Activated T-cell treated with anti-CD3 and anti-CD28 coated beads, Interleukin-2, amount 50 U/mL, for 4 hours (primary cell): ENCODE data around the gene LARGE1. TPM values are rescaled to one million over a fixed set of nuclear protein-coding genes. Genes with fewer than 3 reads are reported as not detected.

Source experiments
- ATAC-seq, 2 donors: fragments of 200-7000 bp; cut with Tn5 transposase; one replicate each; pipeline ENCODE4 v1.10.0; 2021
- DNase-seq: peaks from one replicate; pipeline ENCODE4 v3.0.0-alpha.2; 2020
- H3K27me3 Mint-ChIP-seq: one replicate; pipeline ENCODE4 v1.8.0; 2021; ENCODE audit warnings: low read depth, mixed read lengths
- H3K36me3 Mint-ChIP-seq: one replicate; pipeline ENCODE4 v1.8.0; 2022; ENCODE audit warnings: mixed read lengths; ENCODE audit not compliant: insufficient read depth
- H3K4me1 Mint-ChIP-seq: one replicate; pipeline ENCODE4 v1.8.0; 2021; ENCODE audit warnings: low read depth, mixed read lengths
- H3K4me3 Mint-ChIP-seq: one replicate; pipeline ENCODE4 v1.8.0; 2021; ENCODE audit warnings: mild to moderate bottlenecking, moderate library complexity, mixed read lengths
- H3K9me3 Mint-ChIP-seq: one replicate; pipeline ENCODE4 v1.8.0; 2021; ENCODE audit warnings: mixed read lengths
- total RNA-seq, 3 donors: library from RNA; stranded (reverse); gene quantifications; one replicate each; pipeline ENCODE4 v1.2.1, GENCODE V29; 2021

LARGE1 gene
- total RNA-seq, 3 donors from 2014 or later = 0.73 to 2.2 (median 1.0) TPM

GRCh38 chr22:33728847-33729246 lies 191.4 kb downstream of the LARGE1 start:
- DNase-seq (no peak), ATAC-seq (no peak)
- H3K4me1 Mint-ChIP-seq = no peaks in the 10 kb centered on the region
- H3K27me3 Mint-ChIP-seq = no peaks in the 10 kb centered on the region
- no peaks in the 10 kb centered on the region for H3K36me3 Mint-ChIP-seq
- H3K4me3 Mint-ChIP-seq = no peak overlapping the region
- no peaks in the 10 kb centered on the region for H3K9me3 Mint-ChIP-seq

- H3K4me3 Mint-ChIP-seq = no peak overlapping the region
- DNase-seq (no peak), ATAC-seq (no peak)
- no peaks in the 10 kb centered on the region for H3K36me3 Mint-ChIP-seq
- no peaks in the 10 kb centered on the region for H3K27me3 Mint-ChIP-seq
- peaks cover 5% of the 10 kb centered on the region for H3K9me3 Mint-ChIP-seq
- H3K4me1 Mint-ChIP-seq = no peaks in the 10 kb centered on the region
These were observed 194.0 kb downstream of the LARGE1 start for GRCh38 chr22:33726294-33726734.

GRCh38 chr22:33723915-33724314 lies 196.4 kb downstream of the LARGE1 start:
- DNase-seq (no peak), ATAC-seq (no peak)
- H3K36me3 Mint-ChIP-seq = no peaks in the 10 kb centered on the region
- peaks cover 9% of the 10 kb centered on the region for H3K9me3 Mint-ChIP-seq
- H3K4me3 Mint-ChIP-seq = no peak overlapping the region
- H3K27me3 Mint-ChIP-seq = no peaks in the 10 kb centered on the region
- H3K4me1 Mint-ChIP-seq = no peaks in the 10 kb centered on the region

GRCh38 chr22:33722816-33723215 lies 197.5 kb downstream of the LARGE1 start:
- Mint-ChIP-seq H3K27me3 (no peaks in the 10 kb centered on the region), H3K36me3 (no peaks in the 10 kb centered on the region), H3K9me3 (peaks cover 11% of the 10 kb centered on the region), H3K4me1 (no peaks in the 10 kb centered on the region), H3K4me3 (no peak overlapping the region)
- no peak for ATAC-seq
- DNase-seq = no peak

- Mint-ChIP-seq H3K27me3 (no peaks in the 10 kb centered on the region), H3K36me3 (no peaks in the 10 kb centered on the region), H3K9me3 (peaks cover 20% of the 10 kb centered on the region), H3K4me3 (no peak overlapping the region), H3K4me1 (no peaks in the 10 kb centered on the region)
- no peak for DNase-seq
- ATAC-seq = no peak
These were observed 200.0 kb downstream of the LARGE1 start for GRCh38 chr22:33720166-33720878.

- H3K9me3 Mint-ChIP-seq = peaks cover 37% of the 10 kb centered on the region
- H3K27me3 Mint-ChIP-seq = no peaks in the 10 kb centered on the region
- no peak overlapping the region for H3K4me3 Mint-ChIP-seq
- ATAC-seq (no peak), DNase-seq (no peak)
- no peaks in the 10 kb centered on the region for H3K36me3 Mint-ChIP-seq
- H3K4me1 Mint-ChIP-seq = no peaks in the 10 kb centered on the region
These were observed 202.4 kb downstream of the LARGE1 start for GRCh38 chr22:33717694-33718396.

- DNase-seq (no peak), ATAC-seq (no peak)
- no peaks in the 10 kb centered on the region for H3K27me3 Mint-ChIP-seq
- peaks cover 37% of the 10 kb centered on the region for H3K9me3 Mint-ChIP-seq
- H3K36me3 Mint-ChIP-seq = no peaks in the 10 kb centered on the region
- H3K4me3 Mint-ChIP-seq = no peak overlapping the region
- no peaks in the 10 kb centered on the region for H3K4me1 Mint-ChIP-seq
These were observed 204.9 kb downstream of the LARGE1 start for GRCh38 chr22:33715237-33715985.

- Mint-ChIP-seq H3K9me3 (peaks cover 25% of the 10 kb centered on the region), H3K4me1 (no peaks in the 10 kb centered on the region), H3K36me3 (no peaks in the 10 kb centered on the region), H3K4me3 (no peak overlapping the region), H3K27me3 (no peaks in the 10 kb centered on the region)
- no peak for ATAC-seq
- no peak for DNase-seq
These were observed 209.9 kb downstream of the LARGE1 start for GRCh38 chr22:33710326-33710725.

GRCh38 chr22:33707581-33707980 lies 212.7 kb downstream of the LARGE1 start:
- no peaks in the 10 kb centered on the region for H3K36me3 Mint-ChIP-seq
- H3K4me3 Mint-ChIP-seq = no peak overlapping the region
- no peaks in the 10 kb centered on the region for H3K4me1 Mint-ChIP-seq
- ATAC-seq (no peak), DNase-seq (no peak)
- H3K9me3 Mint-ChIP-seq = peaks cover 21% of the 10 kb centered on the region
- no peaks in the 10 kb centered on the region for H3K27me3 Mint-ChIP-seq

GRCh38 chr22:33706100-33706499 lies 214.2 kb downstream of the LARGE1 start:
- peaks cover 15% of the 10 kb centered on the region for H3K9me3 Mint-ChIP-seq
- ATAC-seq = no peak

GRCh38 chr22:33699176-33699575 lies 221.1 kb downstream of the LARGE1 start:
- Mint-ChIP-seq H3K9me3 (peaks cover 13% of the 10 kb centered on the region), H3K4me3 (no peak overlapping the region), H3K27me3 (no peaks in the 10 kb centered on the region), H3K4me1 (no peaks in the 10 kb centered on the region), H3K36me3 (no peaks in the 10 kb centered on the region)
- DNase-seq = no peak
- ATAC-seq = no peak

More at GRCh38 chr22:33706100-33706499, 214.2 kb downstream of the LARGE1 start:
- DNase-seq = no peak
- H3K4me3 Mint-ChIP-seq = no peak overlapping the region
- H3K27me3 Mint-ChIP-seq = no peaks in the 10 kb centered on the region
- H3K36me3 Mint-ChIP-seq = no peaks in the 10 kb centered on the region
- H3K4me1 Mint-ChIP-seq = no peaks in the 10 kb centered on the region

- H3K9me3 Mint-ChIP-seq = peaks cover 8% of the 10 kb centered on the region
- H3K36me3 Mint-ChIP-seq = no peaks in the 10 kb centered on the region
- no peak overlapping the region for H3K4me3 Mint-ChIP-seq
- H3K4me1 Mint-ChIP-seq = no peaks in the 10 kb centered on the region
- H3K27me3 Mint-ChIP-seq = no peaks in the 10 kb centered on the region
- ATAC-seq (no peak), DNase-seq (no peak)
These were observed 222.6 kb downstream of the LARGE1 start for GRCh38 chr22:33697640-33698039.

- ATAC-seq (no peak), DNase-seq (no peak)
- H3K36me3 Mint-ChIP-seq = no peaks in the 10 kb centered on the region
- no peaks in the 10 kb centered on the region for H3K27me3 Mint-ChIP-seq
- H3K4me3 Mint-ChIP-seq = no peak overlapping the region
- H3K4me1 Mint-ChIP-seq = no peaks in the 10 kb centered on the region
- H3K9me3 Mint-ChIP-seq = peaks cover 17% of the 10 kb centered on the region
These were observed 229.1 kb downstream of the LARGE1 start for GRCh38 chr22:33691057-33691630.

GRCh38 chr22:33688903-33689302 lies 231.4 kb downstream of the LARGE1 start:
- no peaks in the 10 kb centered on the region for H3K4me1 Mint-ChIP-seq
- H3K27me3 Mint-ChIP-seq = no peaks in the 10 kb centered on the region
- no peak for DNase-seq
- peaks cover 22% of the 10 kb centered on the region for H3K9me3 Mint-ChIP-seq
- no peaks in the 10 kb centered on the region for H3K36me3 Mint-ChIP-seq
- no peak overlapping the region for H3K4me3 Mint-ChIP-seq
- no peak for ATAC-seq
